Endothelial cell of umbilical vein (primary cell): ENCODE data around the gene CRAT. TPM values are rescaled to one million over a fixed set of nuclear protein-coding genes. Genes with fewer than 3 reads are reported as not detected.

Experiments used
- BruUV-seq: library from RNA; stranded (reverse); fragments of 400-500 nt; replicated peaks from 2 replicates; lab custom pipeline; 2021; lab: Mats Ljungman, UMichigan
- CTCF ChIA-PET: fragments of 300-600, 350-600 bp; sonication (Branson Sonifier 250); formaldehyde crosslinking; loops from one replicate; lab custom pipeline; 2021; ENCODE audit warnings: antibody characterized with exemption, inconsistent platforms; lab: Charles Lee
- POLR2A ChIA-PET: fragments of 300-600, 350-600 bp; sonication (Branson Sonifier 250); formaldehyde crosslinking; loops from one replicate; lab custom pipeline; 2021; ENCODE audit warnings: antibody characterized with exemption, inconsistent platforms; lab: Charles Lee
- DNase-seq: peaks from one replicate; pipeline ENCODE4 v3.0.0-alpha.2; 2011; ENCODE audit warnings: low read depth, low spot score
- FAIRE-seq: peaks from 2 replicates; lab custom pipeline; 2011; peaks lifted over from hg19 to GRCh38; lab: Jason Lieb, UNC
- H2AFZ ChIP-seq: 2 replicates; pipeline ENCODE4 v1.6.0; 2012; ENCODE audit warnings: low read depth, low read length, control low read depth, inconsistent platforms
- H3K27ac ChIP-seq: 2 replicates; pipeline ENCODE4 v1.5.1; 2011; ENCODE audit warnings: low read depth, mild to moderate bottlenecking, control low read depth, low read length, moderate library complexity; ENCODE audit not compliant: insufficient read depth
- H3K27me3 ChIP-seq, 2 experiments: 2 replicates each; pipeline versions ENCODE4 v1.6.0 to v1.6.1; 2011; ENCODE audit warnings: low read length in 2 of 2, mixed read lengths in 1 of 2; ENCODE audit not compliant: control insufficient read depth in 2 of 2, insufficient read depth in 2 of 2
- H3K36me3 ChIP-seq, 2 experiments: 2 replicates in 1 of 2; 3 replicates in 1 of 2; pipeline ENCODE4 v1.5.1; 2011; ENCODE audit warnings: low read length in 2 of 2, mild to moderate bottlenecking in 1 of 2, moderate library complexity in 1 of 2; ENCODE audit not compliant: control insufficient read depth in 2 of 2, insufficient read depth in 2 of 2; ENCODE audit errors: extremely low read depth in 1 of 2
- H3K4me1 ChIP-seq: 3 replicates; pipeline ENCODE4 v1.5.1; 2011; ENCODE audit warnings: mild to moderate bottlenecking, low read length; ENCODE audit not compliant: control insufficient read depth, insufficient read depth; ENCODE audit errors: extremely low read depth
- H3K4me2 ChIP-seq: 2 replicates; pipeline ENCODE4 v1.6.1; 2011; ENCODE audit warnings: low read length, control low read depth, mixed read lengths; ENCODE audit not compliant: insufficient read depth
- H3K4me3 ChIP-seq, 3 experiments: fragments of 200-600 bp in 1 of 3; sonication (generic), shearing (Covaris generic) in 1 of 3; replicated peaks in 1 of 3; 2 replicates each; pipeline ENCODE4 v1.5.1; 2011 to 2016; ENCODE audit warnings: control low read depth in 3 of 3, low read length in 3 of 3, mild to moderate bottlenecking in 2 of 3, inconsistent platforms in 1 of 3, low read depth in 1 of 3, moderate library complexity in 1 of 3; ENCODE audit not compliant: insufficient read depth in 1 of 3
- H3K79me2 ChIP-seq: 2 replicates; pipeline ENCODE4 v1.6.0; 2012; ENCODE audit warnings: low read length, inconsistent platforms; ENCODE audit not compliant: control insufficient read depth, insufficient read depth
- H3K9ac ChIP-seq: replicated peaks from 2 replicates; pipeline ENCODE3; 2011; ENCODE audit warnings: low read length, control low read depth; ENCODE audit not compliant: insufficient read depth; ENCODE audit errors: extremely low read depth
- H3K9me1 ChIP-seq: replicated peaks from 3 replicates; pipeline ENCODE4 v1.6.0; 2011; ENCODE audit warnings: mild to moderate bottlenecking, low read length; ENCODE audit not compliant: control insufficient read depth, insufficient read depth; ENCODE audit errors: extremely low read depth
- H3K9me3 ChIP-seq: replicated peaks from 2 replicates; pipeline ENCODE4 v1.5.1; 2012; ENCODE audit warnings: low read length, inconsistent platforms; ENCODE audit not compliant: control insufficient read depth, insufficient read depth
- H4K20me1 ChIP-seq: replicated peaks from 2 replicates; pipeline ENCODE3; 2011; ENCODE audit warnings: mild to moderate bottlenecking, low read length; ENCODE audit not compliant: control insufficient read depth, insufficient read depth; ENCODE audit errors: extremely low read depth
- CTCF ChIP-seq, 2 donors: IDR thresholded peaks; 1 replicate in 1 of 2; 2 replicates in 1 of 2; pipeline ENCODE4 v1.5.1; 2011; ENCODE audit warnings: low read length in 2 of 2, mild to moderate bottlenecking in 2 of 2, moderate library complexity in 2 of 2, control low read depth in 1 of 2, inconsistent platforms in 1 of 2, low read depth in 1 of 2; ENCODE audit not compliant: insufficient read depth in 1 of 2; ENCODE audit errors: extremely low read depth in 1 of 2
- EZH2 ChIP-seq: IDR thresholded peaks from 2 replicates; pipeline ENCODE4 v1.6.1; 2012; ENCODE audit warnings: borderline replicate concordance, low read depth, mild to moderate bottlenecking, moderate library complexity, low read length, inconsistent platforms; ENCODE audit not compliant: severe bottlenecking
- FOS ChIP-seq: IDR thresholded peaks from 2 replicates; pipeline ENCODE4 v1.6.1; 2011; ENCODE audit warnings: mild to moderate bottlenecking, low read length, moderate library complexity, borderline replicate concordance; ENCODE audit not compliant: insufficient read depth
- GATA2 ChIP-seq: IDR thresholded peaks from 2 replicates; pipeline ENCODE4 v1.7.0; 2011; ENCODE audit warnings: low read depth, mild to moderate bottlenecking, moderate library complexity, mixed read lengths, low read length; ENCODE audit not compliant: insufficient read length, insufficient read depth
- JUN ChIP-seq: IDR thresholded peaks from 2 replicates; pipeline ENCODE4 v1.6.1; 2011; ENCODE audit warnings: borderline replicate concordance, low read depth; ENCODE audit not compliant: insufficient read length, insufficient read depth
- MAX ChIP-seq: IDR thresholded peaks from 2 replicates; pipeline ENCODE4 v1.6.1; 2011; ENCODE audit not compliant: insufficient read depth, insufficient read length
- MYC ChIP-seq: IDR thresholded peaks from one replicate; pipeline ENCODE4 v1.6.1; 2011; ENCODE audit warnings: mild to moderate bottlenecking, low read depth, low read length
- POLR2A ChIP-seq: IDR thresholded peaks from 2 replicates; pipeline ENCODE4 v1.6.1; 2012; ENCODE audit warnings: low read depth, mild to moderate bottlenecking, control low read depth, low read length
- POLR2AphosphoS5 ChIP-seq: IDR thresholded peaks from 2 replicates; pipeline ENCODE4 v1.6.1; 2012; ENCODE audit warnings: low read depth, mild to moderate bottlenecking, control low read depth, low read length, moderate library complexity; ENCODE audit not compliant: insufficient read depth
- dilution Hi-C: fragments of 300-500 bp; cut with MboI; formaldehyde crosslinking; loops from one replicate; pipeline ENCODE4 v1.15.0; 2019; ENCODE audit warnings: low sequenced_read_pairs; ENCODE audit not compliant: extremely low pct_ligation_motif_present
- intact Hi-C: fragments of 100-400 bp; cut with micrococcal nuclease; formaldehyde crosslinking; loops from one replicate; pipeline ENCODE4 v1.10.0; 2022
- polyA plus RNA-seq, 4 experiments: library from polyadenylated mRNA; depleted of rRNA in 3 of 4; stranded (reverse) in 3 of 4; unstranded in 1 of 4; fragments of >200 nt; gene quantifications; 2 replicates each; pipeline versions ENCODE4 v1.2.1 to v1.2.3, GENCODE V29; 2011 to 2012; ENCODE audit warnings: missing spikeins in 1 of 4
- total RNA-seq: library from RNA; stranded (reverse); gene quantifications from 2 replicates; pipeline ENCODE4 v1.2.3, GENCODE V29; 2021

The CRAT gene
- total and polyA plus RNA-seq, 2 donors (not counting 3 experiments of a cell fraction or from before 2014, with no cell fraction given) = 34.2 to 55.3 TPM

- no peaks in the 10 kb centered on the region for H4K20me1 ChIP-seq
- no peak overlapping the region for H2AFZ ChIP-seq
- FAIRE-seq (no peak), DNase-seq (no peak)
- H3K9ac ChIP-seq = no peak overlapping the region
- ChIA-PET POLR2A (no interaction called here), CTCF (interaction anchor here (1.3 kb wide), 1 partner anchor 26 kb away, joined by 3 read pairs; no protein-coding TSS in a partner anchor)
- TF ChIP-seq MYC = no peak
- TF ChIP-seq FOS = no peak
- TF ChIP-seq MAX = no peak
- no peak for TF ChIP-seq POLR2AphosphoS5
- TF ChIP-seq JUN = no peak
- TF ChIP-seq GATA2 = no peak
- TF ChIP-seq CTCF (IDR thresholded peaks at IDR 0.05; ENCODE audit: extremely low read depth in 1 of 2, insufficient read depth in 1 of 2, low read depth in 1 of 2, low read length in 2 of 2) = no peak
- TF ChIP-seq EZH2 = no peak
- TF ChIP-seq POLR2A = no peak
- H3K4me2 ChIP-seq = no peak overlapping the region
- no peaks in the 10 kb centered on the region for H3K27me3 ChIP-seq
- H3K4me1 ChIP-seq = peaks cover 7% of the 10 kb centered on the region
- H3K36me3 ChIP-seq = peaks cover 3% of the 10 kb centered on the region in 2 experiments
- dilution Hi-C loops = no loop called here
- no TSS peak for BruUV-seq
- no peaks in the 10 kb centered on the region for H3K9me3 ChIP-seq
- intact Hi-C loops = no loop called here
- H3K9me1 ChIP-seq = no peaks in the 10 kb centered on the region
- H3K4me3 ChIP-seq = no peak overlapping the region
- peaks cover 3% of the 10 kb centered on the region for H3K79me2 ChIP-seq
- no peak overlapping the region for H3K27ac ChIP-seq
Measured at GRCh38 chr9:129105857-129106694, 4.5 kb downstream of the CRAT start.
